GM19452 (cell line): ENCODE results near the gene MED9.

Experiments
- ATAC-seq: cut with Tn5 transposase; IDR thresholded peaks from one replicate; pipeline ENCODE4 v1.9.1; 2021; ENCODE audit not compliant: unreplicated experiment

The MED9 gene

DNA sequence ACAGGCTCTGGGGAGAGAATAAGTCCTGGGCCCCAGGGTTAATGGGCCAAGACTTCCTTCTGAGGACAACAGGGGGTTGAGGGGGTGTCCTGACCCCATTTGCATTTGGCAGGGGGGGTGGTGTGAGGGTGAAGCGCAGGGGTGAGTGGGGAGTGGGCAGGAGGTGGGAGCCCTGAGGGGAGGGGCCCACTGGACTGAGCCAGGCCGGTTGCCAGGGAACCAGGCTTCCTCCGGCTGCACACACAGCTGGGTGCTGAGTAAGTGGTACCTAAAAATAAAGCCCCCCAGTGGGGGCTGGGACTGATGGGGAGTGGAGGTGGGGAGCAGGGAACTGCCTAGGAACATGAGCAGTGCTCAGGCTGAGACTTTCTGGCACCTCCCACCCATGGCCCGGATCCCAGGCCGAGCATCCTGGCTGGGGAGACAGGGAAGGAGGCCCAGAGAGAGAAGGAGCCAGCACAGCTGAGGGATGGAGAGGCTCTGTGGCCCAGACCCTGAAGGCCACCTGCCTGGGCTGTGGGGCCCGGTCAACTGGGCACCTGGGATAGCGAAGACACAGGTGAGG, 26.8 kb downstream of the MED9 start:
- ATAC-seq, result no peak

DNA sequence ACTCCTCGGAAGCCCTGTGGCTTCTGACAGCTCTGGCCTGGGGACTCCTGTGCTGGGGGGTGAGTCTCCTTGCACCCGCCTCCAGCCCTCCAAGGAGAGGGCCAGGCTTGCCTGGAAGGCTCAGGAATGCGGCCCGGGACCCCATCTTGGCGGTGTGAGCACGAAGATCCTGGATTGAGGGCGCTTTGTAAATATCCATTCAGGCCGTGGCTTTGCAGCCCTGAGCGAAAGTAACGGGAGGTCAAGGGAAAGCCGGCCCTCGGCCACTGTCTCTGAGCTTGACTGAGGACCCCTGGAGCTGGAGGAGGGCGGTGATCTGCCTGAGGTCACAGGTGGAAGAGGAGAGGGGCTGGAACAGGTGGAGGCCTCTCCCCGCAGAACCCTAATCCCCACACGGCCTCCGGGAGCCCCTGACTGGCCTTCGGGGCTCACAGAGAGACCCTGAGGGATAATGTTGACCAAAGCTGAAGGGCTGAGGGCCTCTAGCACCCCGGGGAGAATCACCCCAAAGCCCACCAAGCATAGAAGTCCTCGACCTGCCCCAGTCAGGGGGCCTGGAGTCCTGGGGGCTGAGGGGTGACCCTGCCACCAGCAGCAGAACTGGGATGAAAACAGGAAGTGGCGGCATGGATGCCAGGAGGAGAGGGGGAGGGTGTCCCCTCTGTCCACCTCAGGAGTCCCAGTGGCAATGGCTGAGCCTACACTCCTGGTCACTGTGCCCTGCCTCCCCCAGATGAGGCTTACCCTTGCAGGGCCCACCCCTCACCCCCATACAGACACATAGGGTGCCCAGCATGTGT, 27.7 kb downstream of the MED9 start:
- ATAC-seq, result no peak

DNA sequence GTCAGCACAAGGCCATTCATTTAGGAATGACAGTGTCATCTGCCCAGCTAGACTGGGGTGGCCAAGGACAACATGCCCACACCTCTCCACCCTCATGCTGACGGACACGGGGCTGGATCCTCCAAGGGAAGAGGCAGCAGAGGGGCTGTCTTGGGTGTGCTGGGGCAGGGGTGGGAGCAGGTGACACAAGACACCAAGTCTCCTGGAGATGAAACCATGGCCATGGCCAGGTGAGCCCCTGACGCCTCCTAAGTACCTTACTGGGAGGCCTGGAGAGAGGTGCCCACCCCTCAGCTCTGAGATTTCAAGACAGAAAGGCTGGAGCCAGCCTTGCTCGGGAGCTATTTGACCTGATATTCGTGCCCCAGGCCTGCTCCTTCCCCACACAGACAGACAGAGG, 28.4 kb downstream of the MED9 start:
- no peak for ATAC-seq

DNA sequence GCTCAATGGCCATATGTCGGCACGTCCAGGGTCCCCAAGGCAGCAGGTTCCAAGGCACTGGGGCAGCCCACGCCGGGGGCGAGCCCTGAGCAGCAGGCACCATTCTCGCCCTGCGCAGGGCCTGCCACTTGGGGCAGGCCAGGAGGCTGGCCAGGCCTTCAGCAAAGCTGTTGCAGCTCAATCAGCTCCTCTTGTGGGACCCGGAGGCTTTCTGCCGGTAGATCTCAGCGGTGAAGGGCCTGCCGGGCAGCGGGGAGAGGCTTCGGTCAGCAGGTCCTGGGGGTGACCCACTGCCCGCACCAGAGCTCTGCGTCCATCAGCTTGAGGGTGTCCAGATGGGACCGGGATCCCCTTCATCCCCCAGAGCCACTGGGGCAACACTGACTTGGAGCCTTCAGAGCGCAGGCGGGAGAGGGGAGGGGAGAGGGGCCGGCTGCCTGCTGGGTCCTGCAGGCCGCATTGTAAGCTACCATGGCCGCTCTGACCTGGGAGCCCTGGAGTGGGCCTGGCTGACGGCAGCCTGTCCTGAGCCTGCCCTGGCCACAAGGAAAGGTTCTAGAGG, 28.9 kb downstream of the MED9 start:
- ATAC-seq, result no peak

DNA sequence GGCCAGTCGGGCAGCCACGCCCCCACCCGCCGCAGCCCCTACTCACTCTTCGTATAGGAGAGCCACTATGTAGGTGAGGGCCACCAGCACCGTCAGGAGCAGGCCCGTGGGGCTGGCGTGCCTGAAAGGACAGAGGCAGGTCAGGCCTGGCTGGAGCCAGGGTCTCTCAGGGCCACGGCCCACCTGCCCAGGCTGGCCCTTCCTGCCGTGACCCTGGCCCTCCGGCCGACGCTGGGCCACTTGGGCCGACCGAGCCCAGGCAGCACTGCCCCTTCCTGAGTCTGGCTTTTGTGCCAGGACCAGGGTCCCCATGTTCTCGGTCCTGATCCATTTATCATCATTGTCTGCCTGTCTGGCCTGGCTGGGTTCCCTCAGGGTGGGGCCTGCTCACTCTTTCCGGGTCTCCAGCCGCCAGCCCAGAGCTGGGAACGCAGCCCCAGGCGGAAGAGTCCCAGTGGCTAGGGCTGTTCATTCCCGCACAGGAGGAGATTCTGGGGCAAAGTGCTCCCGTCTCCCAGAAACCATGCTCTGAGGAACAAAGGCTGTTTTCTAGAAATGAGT, 29.5 kb downstream of the MED9 start:
- ATAC-seq, result no peak

DNA sequence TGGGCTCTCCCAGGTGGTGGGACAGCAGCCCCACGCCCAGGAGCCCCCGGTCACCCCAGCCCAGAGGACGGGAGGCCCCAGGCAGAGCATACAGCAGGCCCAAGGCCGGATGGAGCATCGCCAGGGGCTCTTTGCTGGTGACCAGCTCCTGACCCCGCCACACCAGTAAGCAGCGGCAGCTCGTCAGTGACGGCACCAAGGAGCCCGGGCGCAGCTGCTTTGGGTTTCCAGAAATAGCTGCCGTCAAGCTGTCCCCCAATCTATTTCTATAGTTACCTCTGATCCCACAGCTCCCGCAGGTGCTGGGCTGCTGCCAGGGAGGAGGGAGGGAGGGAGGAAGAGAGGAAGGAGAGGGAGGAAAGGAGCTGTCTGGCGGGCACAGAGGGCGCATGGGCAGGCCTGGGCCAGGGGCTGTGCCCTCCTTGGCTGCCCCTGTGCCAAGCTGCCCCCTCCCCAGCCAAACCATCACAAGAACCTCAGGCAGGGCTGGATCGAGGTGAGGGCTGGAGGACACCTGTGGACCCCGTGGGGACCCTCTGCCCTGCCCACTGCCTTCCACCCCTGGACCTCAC, 30.2 kb downstream of the MED9 start:
- ATAC-seq, result no peak

DNA sequence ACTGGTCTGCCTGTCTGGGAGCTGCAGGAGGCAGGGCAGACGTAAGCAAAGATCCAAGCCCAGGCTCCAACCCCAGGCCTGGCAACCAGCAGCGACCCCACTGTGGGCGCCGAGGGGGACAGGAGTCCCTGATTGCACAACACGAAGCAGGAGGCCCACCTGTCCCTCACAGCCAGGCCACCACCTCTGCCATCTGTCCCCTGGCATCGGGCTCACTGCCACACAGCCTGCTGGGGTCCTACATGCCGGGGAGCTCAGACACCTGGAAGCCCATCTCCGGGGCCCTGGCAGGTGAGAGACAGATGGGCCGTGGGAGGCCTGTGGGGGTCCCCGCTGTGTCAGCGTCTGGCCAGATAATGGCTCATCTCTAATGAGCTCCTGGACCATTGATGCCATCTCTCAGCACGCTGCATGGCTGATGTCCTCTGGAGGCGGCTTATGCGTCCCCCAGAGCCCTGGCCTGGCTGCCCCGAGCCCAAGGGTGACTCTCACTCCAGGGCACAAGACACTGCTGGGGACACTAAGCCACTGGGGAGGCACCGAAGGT, 30.7 kb downstream of the MED9 start:
- no peak for ATAC-seq

DNA sequence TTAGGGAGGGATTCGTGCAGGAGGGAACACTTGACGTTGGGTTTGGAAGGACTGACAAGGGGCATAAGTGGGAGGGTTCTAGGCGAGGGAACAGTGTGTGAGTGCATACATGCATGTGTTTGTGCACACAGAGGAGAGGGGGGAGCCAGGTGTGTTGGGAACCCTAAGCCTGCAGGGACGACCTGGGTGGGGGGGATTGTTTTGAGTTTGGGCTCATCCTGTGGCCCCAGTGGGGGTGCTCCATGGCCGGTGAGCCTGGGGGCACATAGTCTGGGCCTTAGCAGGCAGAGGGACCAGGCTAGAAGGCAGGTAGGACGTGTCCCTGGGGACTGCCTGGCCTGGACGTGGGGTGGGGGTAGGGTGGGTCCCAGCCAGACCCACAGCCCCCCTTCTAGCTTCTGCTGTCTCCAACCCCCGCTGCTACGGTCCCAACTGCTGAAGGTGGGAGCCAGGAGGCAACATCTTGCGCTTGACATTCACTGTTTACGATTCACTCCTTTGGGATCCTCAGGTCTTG, 31.3 kb downstream of the MED9 start:
- no peak for ATAC-seq

DNA sequence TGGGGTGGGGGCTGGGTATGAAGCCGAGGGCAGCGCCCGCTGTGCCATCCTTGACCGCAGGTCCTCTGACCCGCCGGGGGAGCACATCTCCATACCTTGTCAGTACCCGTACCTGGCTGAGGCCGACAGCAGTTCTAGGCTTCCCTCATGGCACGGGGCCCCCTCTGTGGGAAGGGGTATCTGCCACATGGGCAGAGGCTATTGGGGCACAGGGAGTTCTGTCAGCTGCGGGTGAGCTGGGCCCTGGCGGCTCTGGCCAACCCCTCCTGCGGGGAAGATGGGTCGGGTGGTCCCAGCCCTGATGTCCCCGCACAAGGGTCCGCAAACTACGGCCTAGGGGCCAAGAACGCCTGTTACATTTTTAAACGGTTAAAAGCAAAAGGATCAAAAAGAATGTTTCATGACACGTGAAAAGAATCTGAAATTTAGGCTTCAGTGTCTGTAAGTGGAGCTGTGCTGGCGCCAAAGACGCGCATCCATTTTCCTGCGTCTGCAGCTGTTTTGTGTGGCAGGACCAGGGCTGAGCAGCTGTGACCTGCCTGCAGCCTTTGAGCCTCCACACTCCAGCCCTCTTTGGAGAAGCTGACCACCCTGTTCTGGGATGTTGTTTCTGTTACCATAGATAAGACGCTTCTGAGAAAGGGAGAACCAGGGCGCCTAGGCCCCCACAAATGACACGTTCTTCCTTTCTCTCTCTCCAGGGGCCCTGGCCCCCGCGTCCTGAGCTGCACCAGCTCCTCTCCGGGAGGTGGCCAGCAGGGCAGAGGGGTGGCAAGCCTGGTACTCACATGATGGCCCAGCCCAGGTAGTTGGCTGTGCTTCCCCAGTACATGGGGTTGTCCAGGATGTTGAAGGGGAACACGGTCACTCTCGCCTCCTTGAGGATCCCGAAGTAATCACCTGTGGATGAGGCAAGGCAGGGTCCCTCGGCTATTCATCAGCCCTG, 32.1 kb downstream of the MED9 start:
- no peak for ATAC-seq

DNA sequence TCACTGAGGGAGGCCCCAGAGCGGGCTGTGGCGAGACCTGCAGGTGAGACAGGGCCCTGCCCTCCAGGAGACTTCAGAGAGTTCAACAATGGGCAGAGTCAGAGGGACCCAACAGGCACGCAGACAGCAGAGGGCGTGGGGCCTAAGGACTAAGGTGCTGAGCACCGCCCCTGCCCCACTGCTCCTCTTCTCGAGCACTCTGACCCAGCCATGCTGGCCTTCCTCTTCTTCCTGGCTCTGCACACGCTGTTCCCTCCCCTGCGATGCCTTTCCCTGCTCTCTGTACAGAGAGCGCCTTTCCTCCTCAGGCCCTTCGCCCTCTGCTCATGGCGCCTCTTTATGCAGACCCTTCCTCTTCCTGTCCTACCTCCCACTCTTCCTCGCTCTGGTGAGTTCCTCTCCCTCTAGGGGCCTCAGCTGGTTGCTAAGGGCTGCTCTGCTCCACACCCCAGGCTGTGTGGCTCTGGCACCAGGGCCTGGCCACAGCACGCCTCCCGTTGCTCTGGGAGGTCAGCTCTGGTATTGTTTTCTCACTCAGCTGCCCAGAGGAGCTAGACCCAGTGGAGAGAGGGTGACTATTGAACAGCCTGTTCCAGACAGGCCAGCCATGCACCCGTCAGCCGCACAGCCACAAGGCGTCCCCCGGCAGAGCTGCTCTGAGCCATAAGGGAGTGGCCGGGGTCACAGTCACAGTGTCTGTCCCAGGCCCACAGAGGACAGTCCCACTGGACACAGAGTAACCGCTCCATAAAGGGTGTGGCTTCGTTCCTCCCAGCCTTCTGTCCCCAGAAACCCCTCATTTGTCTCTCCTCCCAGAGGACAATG, 33.0 kb downstream of the MED9 start:
- ATAC-seq, result no peak

DNA sequence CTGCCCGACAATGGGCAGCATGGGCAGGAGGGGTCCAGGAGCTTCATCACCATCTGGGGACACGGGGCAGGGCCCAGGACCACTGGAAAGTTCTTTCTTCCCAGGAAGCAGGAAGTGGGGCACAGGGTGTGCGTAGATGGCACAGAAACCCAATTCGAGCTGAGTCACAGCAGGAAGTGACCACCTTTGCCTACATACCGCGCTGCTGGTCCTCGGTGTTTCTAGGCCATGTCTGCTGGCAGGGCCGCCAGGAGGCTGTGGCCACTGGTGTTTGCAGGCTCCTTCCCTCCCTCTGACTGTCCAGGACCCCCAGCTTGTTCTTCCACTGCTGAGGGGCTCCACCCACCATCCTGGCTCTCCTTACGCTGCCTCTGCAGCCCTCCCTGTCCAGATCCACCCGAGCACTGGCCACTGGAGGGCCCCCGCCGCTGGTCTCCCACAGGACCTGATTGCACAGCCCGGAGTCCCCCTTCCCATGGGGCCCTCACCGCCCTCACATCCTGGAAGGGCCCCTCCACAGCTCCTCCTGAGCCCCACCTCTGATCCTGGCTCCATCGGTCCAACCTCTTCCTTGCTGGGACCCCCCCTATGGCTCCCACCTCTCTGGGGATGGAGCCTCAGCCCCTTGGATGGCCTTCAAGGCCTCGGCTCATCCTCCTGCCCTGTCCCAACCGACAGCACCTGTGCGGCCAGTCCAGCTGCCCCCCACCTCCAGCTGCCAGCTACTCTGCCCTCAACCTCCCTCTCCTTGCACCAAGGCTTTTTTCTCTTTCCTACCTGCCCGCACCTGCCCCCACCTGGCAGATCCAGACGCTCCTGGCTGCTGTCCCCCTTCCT, 33.9 kb downstream of the MED9 start:
- no peak for ATAC-seq

DNA sequence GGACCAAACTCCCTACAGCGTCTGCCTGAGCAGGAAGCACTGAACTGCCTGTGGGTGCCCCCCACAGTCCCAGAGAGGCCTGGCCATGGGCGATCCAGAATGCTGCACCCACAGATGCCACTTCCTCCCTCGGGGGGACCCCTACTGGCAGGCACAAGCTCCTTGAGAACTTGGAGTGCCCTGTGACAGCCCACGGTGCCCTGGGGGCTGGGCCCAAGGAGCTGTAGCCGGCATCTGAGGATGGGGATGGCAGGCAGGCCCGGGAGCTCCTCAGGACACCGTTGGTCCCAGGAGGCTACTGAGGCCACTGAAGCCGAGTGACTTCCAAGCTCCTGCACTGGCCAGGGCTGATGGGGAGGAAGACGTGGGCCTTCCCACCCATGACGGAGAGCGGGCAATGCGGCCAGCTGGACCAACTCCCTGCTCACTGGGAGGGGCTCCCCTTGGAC, 34.5 kb downstream of the MED9 start:
- ATAC-seq, result no peak

DNA sequence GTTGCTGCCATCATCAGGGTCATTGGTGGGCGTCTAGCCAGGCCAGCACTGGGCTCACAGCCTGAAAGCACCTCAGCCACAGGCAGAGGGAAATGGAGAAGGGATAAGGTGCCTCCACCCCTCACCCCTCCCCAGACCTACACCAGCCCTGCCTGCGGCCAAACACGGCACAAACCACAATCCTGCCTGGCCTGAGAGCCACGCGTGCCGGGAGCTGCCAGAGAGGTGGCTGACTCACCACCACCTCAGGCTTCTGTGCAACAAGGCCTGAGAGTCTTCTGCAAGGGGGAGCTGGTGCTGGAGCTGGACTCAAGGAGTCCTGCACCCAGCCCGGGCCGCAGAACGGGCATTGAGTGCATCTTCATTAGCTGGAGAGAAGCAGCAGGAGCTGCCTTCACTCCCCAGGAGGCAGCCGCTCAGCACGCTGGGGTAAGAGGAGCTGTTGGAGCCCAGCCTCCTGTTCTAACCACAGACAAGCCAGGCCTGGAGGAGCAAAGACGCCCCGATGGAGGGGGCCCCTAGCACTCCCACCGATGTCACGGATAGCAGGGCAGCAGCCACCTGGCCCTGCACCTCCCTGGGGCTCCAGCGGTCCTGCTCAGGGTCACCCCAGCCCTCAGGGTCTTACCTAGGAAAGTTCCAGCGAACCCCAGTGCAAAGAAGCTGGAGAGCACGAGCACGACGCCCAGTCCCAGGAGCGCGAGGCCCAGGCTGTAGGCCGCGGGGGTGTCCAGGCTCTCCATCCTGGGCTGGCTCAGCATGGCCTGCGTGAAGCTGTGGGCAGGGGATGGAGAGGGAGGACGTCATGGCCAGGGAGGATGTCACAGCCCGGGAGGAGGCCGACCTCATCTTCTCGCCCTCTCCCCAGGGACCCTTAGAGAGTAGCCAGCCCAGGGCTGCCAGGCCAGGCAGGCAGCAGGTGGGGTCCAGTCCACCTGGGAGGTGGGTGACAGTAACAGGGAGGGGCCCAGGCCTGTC, 35.4 kb downstream of the MED9 start:
- no peak for ATAC-seq

DNA sequence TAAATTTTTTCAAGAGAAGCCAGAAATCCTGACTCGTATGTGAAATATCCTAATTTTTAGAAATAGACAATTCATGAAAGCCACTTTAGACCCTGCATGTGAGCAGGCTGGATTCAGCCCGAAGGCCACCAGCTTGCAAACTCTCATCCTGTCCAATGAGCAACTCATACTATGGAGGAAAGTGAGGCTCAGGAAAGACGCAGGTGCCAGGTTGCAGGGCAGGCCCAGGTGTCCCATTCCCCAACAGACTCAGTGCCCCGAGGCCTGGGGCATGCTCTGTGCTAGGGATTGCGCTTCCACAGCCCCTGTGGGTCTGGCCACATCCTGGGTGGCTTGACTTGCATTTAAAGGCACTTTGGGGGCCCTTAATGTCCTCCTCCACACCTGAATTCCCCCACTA, 36.1 kb downstream of the MED9 start:
- ATAC-seq, result no peak

DNA sequence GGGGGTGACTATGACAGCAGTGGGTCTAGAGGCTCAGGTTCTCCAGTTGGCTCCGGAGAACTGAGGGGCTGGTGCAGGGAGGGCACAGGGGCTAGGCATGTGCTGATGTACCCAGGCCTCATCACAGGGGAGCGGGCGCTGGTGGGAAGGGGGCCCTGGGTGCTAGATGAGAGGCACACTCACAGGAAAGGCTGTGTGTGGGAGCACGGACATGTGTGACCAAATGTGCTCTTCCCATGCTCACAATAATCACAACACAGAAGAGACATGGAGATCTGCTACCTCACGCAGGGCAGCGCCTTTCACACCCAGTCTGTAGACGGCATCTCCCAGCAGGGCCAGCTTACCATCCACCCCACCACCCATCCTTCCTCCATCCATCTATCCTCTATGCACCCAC, 36.8 kb downstream of the MED9 start:
- no peak for ATAC-seq

DNA sequence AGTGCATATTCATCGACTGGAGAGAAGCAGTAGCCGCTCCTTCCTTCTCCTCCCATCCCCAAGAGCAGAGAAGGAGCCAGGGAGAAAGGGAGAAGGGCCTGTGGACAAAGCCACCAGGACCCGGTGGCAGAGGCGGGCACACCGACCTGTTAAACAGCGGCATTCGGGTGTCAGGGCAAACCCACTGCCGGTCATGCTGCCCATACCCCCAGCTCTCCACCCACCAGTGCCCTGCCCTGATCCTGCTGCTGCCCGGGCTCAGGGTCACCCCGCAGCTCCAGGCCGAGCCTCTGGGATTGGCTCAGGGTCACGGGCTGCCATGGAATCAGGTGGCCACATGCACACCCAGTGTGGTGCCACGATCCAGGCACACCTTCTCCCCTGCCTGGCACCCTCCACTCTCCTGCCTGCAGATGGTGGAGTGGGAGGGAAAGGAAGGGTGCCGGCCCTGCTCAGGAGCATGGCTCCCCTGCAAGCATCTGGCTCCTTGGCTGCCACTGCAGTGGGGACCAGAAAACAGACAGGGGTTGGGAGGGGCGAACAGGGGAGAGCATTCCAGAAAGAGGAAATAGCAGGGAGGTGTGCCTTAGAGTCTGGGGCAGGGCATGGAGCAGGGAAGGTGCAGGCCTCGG, 37.7 kb downstream of the MED9 start:
- ATAC-seq, result no peak
